ENCODE measurements around the gene PLCG1. TPM values are rescaled to one million over a fixed set of nuclear protein-coding genes. Genes with fewer than 3 reads are reported as not detected.

The PLCG1 gene
- total and polyA plus RNA-seq, 10 donors = 28.0 to 144 (median 117) TPM

- DNase-seq = no peak
- H3K9me3 ChIP-seq = no peaks in the 10 kb centered on the region
- intact Hi-C loops (cut with DNase I; ENCODE audit: low total_unique reads) = no loop called here
- H3K4me1 ChIP-seq = no peaks in the 10 kb centered on the region
- no peak for TF ChIP-seq CTCF (IDR thresholded peaks at IDR 0.05 in 8 of 11, conservative IDR thresholded peaks at IDR 0.05 in 3 of 11)
- no peak for TF ChIP-seq POLR2A (IDR thresholded peaks at IDR 0.05)
- H3K36me3 ChIP-seq = no peaks in the 10 kb centered on the region
- H3K27me3 ChIP-seq (replicated peaks in 1 of 7) = no peaks in the 10 kb centered on the region
- H3K27ac ChIP-seq = no peak overlapping the region
- WGBS, 5 donors = 85 to 94% (median 89%) methylated on average over 1 of the region's 1 CpG
- H3K4me3 ChIP-seq = no peak overlapping the region
Observed at GRCh38 chr20:41213150-41213820, 75.9 kb downstream of the PLCG1 start.

GRCh38 chr20:41214202-41214601 is 76.9 kb downstream of the PLCG1 start:
- Histone ChIP-seq H3K27me3 (replicated peaks in 1 of 7) (no peaks in the 10 kb centered on the region), H3K36me3 (no peaks in the 10 kb centered on the region), H3K9me3 (no peaks in the 10 kb centered on the region), H3K4me1 (no peaks in the 10 kb centered on the region), H3K27ac (no peak overlapping the region), H3K4me3 (no peak overlapping the region)
- 96 to 98% (median 98%) methylated on average over 3 of the region's 3 CpGs for WGBS, 5 donors
- no peak for DNase-seq
- TF ChIP-seq POLR2A (IDR thresholded peaks at IDR 0.05) = no peak
- TF ChIP-seq CTCF (IDR thresholded peaks at IDR 0.05 in 8 of 11, conservative IDR thresholded peaks at IDR 0.05 in 3 of 11) = no peak
- no peak for TF ChIP-seq POLR2AphosphoS5 (IDR thresholded peaks at IDR 0.05)
- intact Hi-C loops (cut with DNase I; ENCODE audit: low total_unique reads) = no loop called here

GRCh38 chr20:41214666-41215065 is 77.3 kb downstream of the PLCG1 start:
- WGBS, 5 donors = 94 to 99% (median 99%) methylated on average over 3 of the region's 3 CpGs
- Histone ChIP-seq H3K4me3 (no peak overlapping the region), H3K4me1 (no peaks in the 10 kb centered on the region), H3K27me3 (replicated peaks in 1 of 7) (no peaks in the 10 kb centered on the region), H3K9me3 (no peaks in the 10 kb centered on the region), H3K27ac (no peak overlapping the region), H3K36me3 (no peaks in the 10 kb centered on the region)
- intact Hi-C loops (cut with DNase I; ENCODE audit: low total_unique reads) = no loop called here
- no peak for DNase-seq
- TF ChIP-seq POLR2A (IDR thresholded peaks at IDR 0.05) = no peak
- no peak for TF ChIP-seq POLR2AphosphoS5 (IDR thresholded peaks at IDR 0.05)
- TF ChIP-seq CTCF (IDR thresholded peaks at IDR 0.05 in 8 of 11, conservative IDR thresholded peaks at IDR 0.05 in 3 of 11) = no peak

- Histone ChIP-seq H3K27me3 (replicated peaks in 1 of 7) (no peaks in the 10 kb centered on the region), H3K36me3 (no peaks in the 10 kb centered on the region), H3K9me3 (no peaks in the 10 kb centered on the region), H3K27ac (no peak overlapping the region), H3K4me1 (no peaks in the 10 kb centered on the region), H3K4me3 (no peak overlapping the region)
- TF ChIP-seq CTCF (IDR thresholded peaks at IDR 0.05 in 8 of 11, conservative IDR thresholded peaks at IDR 0.05 in 3 of 11) = no peak
- no peak for TF ChIP-seq POLR2AphosphoS5 (IDR thresholded peaks at IDR 0.05)
- TF ChIP-seq POLR2A (IDR thresholded peaks at IDR 0.05) = no peak
- intact Hi-C loops (cut with DNase I; ENCODE audit: low total_unique reads) = no loop called here
- DNase-seq = no peak
- WGBS, 5 donors = 87 to 93% (median 91%) methylated on average over 5 of the region's 5 CpGs
Observed at GRCh38 chr20:41217422-41217821, 80.1 kb downstream of the PLCG1 start.
